Measurements from ENCODE around the gene BAX.

The BAX gene

GRCh38 chr19:48985711-48986110 is 31.0 kb downstream of the BAX start:
- no peak for DNase-seq (ENCODE audit: low read depth)

- no peak for DNase-seq (ENCODE audit: low read depth)
Measured at GRCh38 chr19:48986211-48986610, 31.5 kb downstream of the BAX start.

GRCh38 chr19:48987323-48987722 is 32.6 kb downstream of the BAX start:
- DNase-seq (ENCODE audit: low read depth): no peak

- DNase-seq (ENCODE audit: low read depth): no peak
Measured at GRCh38 chr19:48988286-48988685, 33.6 kb downstream of the BAX start.

- no peak for DNase-seq (ENCODE audit: low read depth)
Measured at GRCh38 chr19:48988860-48989259, 34.2 kb downstream of the BAX start.

GRCh38 chr19:48989701-48990291 is 35.1 kb downstream of the BAX start:
- DNase-seq (ENCODE audit: low read depth): no peak

GRCh38 chr19:48990400-48990799 is 35.7 kb downstream of the BAX start:
- DNase-seq (ENCODE audit: low read depth): no peak

GRCh38 chr19:48991011-48991609 is 36.4 kb downstream of the BAX start:
- no peak for DNase-seq (ENCODE audit: low read depth)

- no peak for DNase-seq (ENCODE audit: low read depth)
Measured at GRCh38 chr19:48991873-48992580, 37.4 kb downstream of the BAX start.

- no peak for DNase-seq (ENCODE audit: low read depth)
Measured at GRCh38 chr19:48992581-48993174, 38.0 kb downstream of the BAX start.

GRCh38 chr19:48993175-48994034 is 38.7 kb downstream of the BAX start, which contains the start of the genes GYS1 and RUVBL2:
Gene GYS1, minus strand, starts transcription at chr19:48993309. Its CDS starts 197 bp downstream, at chr19:48993112.
Gene RUVBL2, plus strand, starts transcription at chr19:48993887. Its CDS starts 25 bp downstream, at chr19:48993912.
- peak; percentile 100 for DNase-seq (ENCODE audit: low read depth)

GRCh38 chr19:48994035-48994386 is 39.3 kb downstream of the BAX start:
- no peak for DNase-seq (ENCODE audit: low read depth)

- DNase-seq (ENCODE audit: low read depth): no peak
Measured at GRCh38 chr19:48997972-48998371, 43.3 kb downstream of the BAX start.

- DNase-seq (ENCODE audit: low read depth): no peak
Measured at GRCh38 chr19:48999481-49000325, 45.0 kb downstream of the BAX start.

- DNase-seq (ENCODE audit: low read depth): no peak
Measured at GRCh38 chr19:49004133-49004532, 49.5 kb downstream of the BAX start.

- no peak for DNase-seq (ENCODE audit: low read depth)
Measured at GRCh38 chr19:49004964-49005614, 50.4 kb downstream of the BAX start.

- DNase-seq (ENCODE audit: low read depth): no peak
Measured at GRCh38 chr19:49006905-49007304, 52.2 kb downstream of the BAX start.

GRCh38 chr19:49009828-49010227 is 55.2 kb downstream of the BAX start:
- DNase-seq (ENCODE audit: low read depth): no peak

GRCh38 chr19:49010453-49010852 is 55.8 kb downstream of the BAX start:
- DNase-seq (ENCODE audit: low read depth): no peak

GRCh38 chr19:49011194-49011593 is 56.5 kb downstream of the BAX start:
- DNase-seq (ENCODE audit: low read depth): no peak

Measured in CMK (cell line).